NCI-H146 treated with DMSO at 0.1 percent for 48 hours (cell line): ENCODE measurements around the gene SDK1.

ENCODE experiments used
- DNase-seq: peaks from one replicate; lab custom pipeline; 2025; ENCODE audit not compliant: unreplicated experiment; lab: John Stamatoyannopoulos, UW

The SDK1 gene

DNA sequence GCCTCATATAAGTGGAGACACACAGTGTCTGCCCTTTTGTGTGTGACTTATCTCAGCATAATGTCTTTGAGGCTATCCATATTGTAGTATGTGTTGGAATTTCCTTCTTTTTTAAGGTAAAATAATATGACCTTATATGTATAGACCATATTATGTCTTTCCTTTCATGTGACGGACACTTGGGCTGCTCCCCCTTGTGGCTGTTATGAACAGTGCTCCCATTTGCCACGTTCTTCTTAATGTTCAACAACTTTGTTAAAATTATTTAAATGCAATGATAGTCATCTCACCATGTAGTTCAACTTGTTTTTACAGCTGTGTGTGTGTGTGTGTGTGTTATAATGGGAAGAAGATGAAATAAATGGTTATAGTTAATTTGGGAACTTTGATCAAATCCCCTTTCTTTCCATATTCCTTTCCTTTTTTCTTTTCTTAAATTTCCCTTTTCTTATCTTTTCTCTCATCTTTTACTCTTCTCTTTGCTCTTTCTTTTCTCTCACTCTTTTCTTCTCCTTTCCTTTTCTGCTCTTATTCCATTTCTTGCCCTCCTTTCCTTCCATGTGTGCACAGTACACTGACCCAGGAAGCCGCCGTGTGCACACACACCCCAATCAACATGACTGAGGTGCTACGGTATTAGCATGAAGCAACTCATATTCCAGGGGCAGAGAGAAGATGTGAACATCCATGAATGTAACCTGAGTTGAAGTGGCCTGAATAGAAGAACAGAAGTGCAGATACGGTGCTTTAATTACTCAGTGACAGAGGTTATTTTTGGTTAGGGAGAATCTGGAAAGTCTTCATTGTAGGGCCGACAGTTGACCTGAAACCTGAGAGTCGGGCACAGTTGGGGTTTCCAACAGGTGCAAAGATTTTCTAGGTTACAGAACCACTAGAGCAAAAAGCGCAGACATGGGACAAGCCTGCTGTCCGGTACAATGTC lies 596.6 kb downstream of the SDK1 start:
- DNase-seq: peak; percentile 45

DNA sequence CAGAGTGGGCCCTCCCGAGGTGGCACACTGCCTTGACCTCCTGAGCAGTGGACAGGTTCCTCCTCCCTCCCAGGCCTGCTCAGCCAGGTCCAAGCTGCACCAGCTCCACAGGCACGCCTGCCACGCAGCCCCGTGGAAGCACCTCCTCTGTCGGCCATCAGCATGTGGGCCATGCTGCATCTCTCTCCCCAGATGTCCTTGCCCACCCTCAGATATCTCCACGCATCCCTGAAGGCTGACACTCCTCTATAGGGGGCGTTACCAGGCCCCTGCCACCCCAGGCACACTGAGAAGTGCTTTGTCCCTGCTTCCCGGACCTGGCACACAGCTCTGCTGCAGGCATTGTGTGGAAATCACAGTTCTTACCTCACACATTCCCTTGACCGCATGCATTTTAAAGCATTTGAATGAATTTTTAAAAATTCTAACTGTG lies 598.5 kb downstream of the SDK1 start:
- DNase-seq: no peak

DNA sequence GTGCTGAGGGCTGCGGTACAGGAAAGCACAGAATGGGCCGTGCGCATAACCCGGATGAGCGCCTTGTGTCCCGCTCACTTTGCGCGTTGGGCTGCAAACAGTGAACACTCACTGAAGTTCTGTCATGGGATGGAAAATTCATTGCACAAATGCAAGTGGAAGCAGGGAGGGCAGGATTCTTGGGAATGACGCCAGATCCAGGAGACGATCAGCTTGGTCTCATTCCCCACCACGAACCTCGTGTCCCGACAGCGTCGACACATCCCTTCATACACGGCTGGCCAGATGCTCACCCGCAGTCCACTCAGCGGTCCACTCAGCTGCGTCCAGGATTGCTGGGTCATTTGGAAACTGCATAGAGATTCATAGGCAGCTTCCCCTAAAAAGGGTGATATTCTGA lies 607.1 kb downstream of the SDK1 start:
- DNase-seq: no peak

DNA sequence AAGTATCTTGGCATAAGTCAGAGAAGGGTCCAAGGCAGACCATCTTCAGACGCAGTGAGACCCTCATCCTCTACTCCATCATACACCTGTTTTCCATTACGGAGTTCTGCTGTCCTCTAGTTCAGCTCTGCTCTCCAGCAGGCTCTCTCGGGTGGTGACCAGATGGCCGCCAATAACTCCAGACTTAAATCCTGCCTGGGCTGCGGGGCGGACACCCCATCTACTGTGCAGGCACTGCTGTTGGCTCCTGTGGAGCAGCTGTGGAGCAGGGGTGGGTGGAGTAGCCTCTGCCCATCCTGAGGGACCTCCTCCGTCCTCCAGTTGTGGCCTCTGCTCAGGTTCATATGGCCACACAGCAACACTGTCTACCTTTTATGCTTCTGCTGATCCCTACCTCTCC lies 608.1 kb downstream of the SDK1 start:
- no peak for DNase-seq

DNA sequence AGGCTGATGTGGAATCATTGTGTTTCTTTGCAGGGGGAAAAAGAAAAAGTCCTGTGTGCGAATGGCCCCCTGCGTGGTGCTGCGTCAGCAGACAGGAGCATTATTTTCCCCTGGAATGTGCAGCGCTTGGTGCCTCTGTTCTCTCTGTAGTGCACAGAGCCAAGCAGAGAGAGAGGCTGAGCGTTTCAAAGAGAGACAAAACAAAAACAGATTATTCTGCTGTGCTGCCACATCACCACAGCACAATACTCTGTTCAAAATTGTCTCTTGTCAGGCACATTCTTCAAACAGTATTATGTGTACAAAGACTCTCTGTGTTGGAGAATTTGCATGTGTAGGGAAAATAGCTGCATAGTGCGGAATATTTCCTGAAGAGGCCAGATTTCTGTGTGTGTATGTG lies 609.0 kb downstream of the SDK1 start:
- DNase-seq: no peak

DNA sequence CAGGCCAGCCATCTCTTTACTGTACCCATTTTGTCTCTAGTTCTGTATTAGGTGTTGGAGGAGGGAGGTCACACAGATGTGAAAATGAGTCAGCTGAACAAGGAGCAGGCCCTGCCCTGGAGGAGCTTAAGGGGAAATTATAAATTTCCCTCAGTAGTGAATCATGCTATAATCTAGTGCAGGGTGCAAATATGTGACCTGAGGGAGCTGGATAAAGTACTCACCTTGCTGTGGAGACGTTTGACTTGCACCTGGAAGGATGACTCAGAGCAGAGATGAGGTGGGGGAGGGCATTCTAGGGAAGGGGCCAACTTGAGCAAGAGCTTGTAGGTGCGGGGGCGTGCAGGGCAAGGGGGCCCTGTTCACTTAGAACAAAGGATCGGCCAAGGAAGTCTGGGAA lies 610.6 kb downstream of the SDK1 start:
- DNase-seq: no peak

DNA sequence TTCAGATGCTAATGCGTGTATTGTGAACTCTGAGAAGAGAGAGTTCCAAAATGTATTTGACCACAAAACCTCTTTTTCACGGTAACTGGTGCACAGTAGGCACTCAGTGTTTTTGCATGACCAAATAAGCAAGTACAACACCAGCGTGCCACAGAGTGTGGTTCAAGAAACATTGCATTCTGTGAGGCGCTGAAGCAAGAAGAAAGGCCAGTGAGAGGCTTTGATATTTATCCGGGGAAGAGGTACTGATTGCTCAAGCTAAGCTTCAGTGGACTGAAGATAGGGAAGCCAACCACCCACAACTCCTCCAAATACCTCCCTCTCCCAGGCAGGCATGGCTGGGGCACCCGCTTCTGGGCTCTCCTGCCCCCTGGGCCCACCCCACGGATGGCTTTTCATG lies 611.2 kb downstream of the SDK1 start:
- no peak for DNase-seq

DNA sequence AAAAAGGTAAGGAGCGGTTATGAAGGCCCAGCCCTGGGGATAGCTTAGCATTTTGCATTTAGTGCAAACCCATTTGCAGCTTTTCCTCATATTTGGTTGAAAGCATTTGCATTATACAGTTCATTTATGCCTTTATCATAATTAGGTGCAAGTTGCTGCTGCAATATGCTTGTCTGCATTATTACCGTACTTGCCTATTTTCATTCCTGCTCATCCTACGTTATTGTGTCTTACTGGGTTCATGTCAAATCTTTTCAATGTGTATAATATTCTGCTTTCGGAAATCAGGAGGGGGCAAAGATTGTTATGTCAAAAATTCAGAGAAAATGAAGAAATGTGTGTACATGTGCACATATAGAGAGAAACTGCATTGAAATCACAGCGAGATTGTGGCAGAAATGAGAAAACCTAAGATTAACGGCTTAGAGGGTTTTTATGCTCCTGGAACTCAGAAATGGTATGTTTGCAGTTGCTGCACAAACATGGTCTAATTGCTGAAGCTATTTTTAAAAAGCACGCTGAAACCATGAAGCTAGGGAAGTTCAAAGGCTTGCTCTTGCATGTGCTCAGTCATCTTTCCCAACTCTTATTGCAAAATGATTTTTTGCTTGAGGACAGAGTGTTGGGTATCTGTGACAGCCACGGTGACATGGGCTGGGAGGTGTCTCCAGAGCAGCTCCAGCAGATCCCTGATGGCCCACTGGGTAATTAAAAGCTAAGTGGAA lies 613.2 kb downstream of the SDK1 start:
- no peak for DNase-seq

DNA sequence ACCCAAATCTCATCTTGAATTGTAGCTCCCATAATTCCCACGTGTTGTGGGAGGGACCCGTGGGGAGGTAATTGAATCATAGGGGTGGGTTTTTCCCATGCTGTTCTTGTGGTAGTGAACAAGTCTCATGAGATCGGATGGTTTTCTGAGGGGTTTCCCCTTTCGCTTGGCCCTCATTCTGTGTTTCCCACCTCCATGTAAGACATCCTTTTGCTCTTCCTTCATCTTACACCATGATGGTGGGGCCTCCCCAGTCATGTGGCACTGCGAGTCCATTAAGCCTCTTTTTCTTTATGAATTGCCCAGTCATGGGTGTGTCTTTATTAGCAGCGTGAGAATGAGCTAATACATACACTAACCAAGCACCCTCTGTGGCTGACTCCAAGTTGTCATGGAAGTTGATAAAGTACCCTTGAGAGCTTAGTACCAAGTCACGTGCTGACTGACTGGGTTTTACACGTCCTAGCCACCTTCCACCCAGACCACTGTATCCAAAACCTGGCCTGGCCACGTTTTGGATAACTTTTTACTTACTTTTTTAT lies 614.4 kb downstream of the SDK1 start:
- no peak for DNase-seq

DNA sequence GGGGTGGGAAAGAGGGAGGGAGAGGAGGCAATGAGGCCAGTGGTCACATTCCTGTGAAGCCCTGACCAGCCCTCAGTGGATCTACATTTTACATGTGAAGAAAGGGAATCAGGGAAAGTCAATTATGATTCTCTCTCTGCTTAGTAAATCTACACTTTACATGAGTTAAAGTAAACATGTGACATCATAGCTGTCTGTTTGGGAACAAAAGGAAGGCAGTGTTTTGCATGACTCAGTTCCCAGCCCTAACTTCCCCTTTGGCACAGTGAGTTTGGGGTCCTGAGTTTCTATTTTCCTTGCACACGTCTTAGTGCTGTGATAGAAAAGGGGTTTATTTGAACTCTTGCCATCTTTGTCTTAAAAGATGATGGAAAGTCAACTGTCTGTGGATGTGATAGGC lies 615.1 kb downstream of the SDK1 start:
- DNase-seq: no peak

DNA sequence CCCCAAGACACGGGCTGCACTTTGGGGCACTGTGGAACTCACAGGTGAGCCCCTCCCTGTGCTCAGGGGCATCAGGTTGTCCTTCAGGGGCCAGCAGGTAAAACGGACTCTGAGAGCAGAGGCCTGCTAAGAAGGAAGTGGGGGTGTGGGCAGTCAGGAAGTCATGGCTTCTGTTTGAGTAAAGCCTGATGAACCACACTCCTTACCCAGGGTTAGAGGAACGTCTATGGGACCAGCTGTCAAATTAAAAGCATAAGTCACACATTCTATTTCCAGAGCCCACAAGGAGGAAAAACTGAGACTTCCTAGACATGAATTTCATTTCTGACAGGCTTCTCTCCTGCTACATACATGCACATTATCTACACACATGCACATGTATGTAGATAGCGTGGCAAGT lies 616.4 kb downstream of the SDK1 start:
- no peak for DNase-seq

DNA sequence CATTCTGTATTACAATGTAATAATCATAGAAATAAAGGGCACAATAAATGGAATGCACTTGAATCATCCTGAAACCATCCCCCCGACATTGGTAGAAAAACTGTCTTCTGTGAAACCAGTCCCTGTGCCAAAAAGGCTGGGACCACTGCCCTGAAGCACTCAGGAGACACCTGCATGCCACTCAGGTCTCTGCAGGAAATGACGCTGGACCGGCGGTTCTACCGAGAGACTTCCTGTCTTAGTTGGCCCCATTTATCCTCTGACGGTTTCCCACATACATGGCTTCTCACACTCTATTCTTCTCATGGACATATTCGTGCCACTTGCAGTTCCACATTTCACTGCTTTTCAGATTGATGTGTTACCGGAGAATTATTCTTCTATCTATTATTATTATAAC lies 617.5 kb downstream of the SDK1 start:
- DNase-seq: no peak

DNA sequence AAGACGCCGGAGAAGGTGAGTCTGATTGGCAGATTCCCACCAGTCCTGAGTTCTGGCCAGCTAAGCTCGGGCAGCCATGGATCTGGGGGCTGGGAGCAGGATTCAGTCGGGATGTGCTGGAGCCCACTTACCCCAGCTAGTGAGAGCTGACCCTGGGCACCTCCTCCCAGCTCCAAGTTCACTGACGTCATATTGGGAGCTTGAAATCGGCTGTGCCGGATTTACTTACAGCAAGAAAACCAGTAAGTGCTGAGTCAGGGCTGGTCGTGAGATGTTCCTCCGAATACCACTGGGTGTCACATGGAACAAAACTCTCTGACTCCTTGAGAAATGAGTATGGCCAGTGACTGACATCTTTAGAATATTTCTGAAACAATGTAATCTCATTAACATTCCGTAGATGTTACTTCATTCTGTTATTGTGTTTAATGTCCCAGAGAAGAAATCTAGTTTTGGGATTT lies 621.2 kb downstream of the SDK1 start:
- no peak for DNase-seq

DNA sequence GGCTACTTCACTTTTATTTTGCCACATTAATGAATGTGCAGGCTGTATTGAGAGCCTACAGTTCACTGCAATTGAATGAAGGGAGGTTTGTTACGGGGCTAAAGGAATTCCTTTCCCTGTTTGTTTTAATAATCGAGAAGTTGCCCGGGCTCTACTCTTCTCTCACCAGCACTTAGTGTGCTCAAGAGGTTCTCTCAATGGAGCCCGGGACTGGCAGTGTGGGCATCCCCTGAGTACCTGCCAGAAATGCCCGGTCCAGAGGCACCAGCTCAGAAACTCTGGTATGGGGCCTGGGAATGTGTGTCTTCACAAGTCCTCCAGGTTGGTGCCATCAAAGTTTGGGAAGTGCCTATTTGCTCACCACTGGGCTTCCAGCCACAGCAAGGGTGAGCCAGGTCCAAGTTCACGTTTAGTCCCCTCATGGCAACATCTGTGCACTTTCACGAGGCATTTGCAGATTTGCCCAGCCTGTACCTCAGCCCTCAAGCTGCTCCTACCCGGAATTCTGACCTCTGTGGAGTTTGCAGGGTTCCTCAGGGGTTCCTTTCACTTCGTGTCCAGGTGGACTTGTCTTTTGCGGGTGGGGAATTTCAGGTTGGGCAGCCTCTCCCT lies 622.4 kb downstream of the SDK1 start:
- DNase-seq: no peak

DNA sequence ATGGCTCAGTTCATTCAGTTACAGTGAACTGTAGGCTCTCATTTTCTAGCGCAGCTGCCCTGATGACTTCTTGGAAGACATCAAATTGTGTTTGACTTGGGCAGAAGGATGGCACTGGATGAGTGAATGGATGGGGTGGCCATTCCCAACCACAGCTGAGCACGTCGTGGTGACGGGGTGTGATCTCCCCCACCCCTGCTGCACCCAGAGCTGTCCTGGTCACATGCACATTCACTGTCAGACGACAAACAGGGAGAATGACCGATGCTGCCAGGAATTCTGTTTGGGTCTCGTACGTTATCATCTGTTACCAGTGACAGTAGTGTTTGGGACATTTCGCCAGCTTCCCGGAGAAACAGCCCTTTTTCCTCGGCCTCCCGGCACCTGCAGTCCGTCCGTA lies 623.2 kb downstream of the SDK1 start:
- DNase-seq: no peak

DNA sequence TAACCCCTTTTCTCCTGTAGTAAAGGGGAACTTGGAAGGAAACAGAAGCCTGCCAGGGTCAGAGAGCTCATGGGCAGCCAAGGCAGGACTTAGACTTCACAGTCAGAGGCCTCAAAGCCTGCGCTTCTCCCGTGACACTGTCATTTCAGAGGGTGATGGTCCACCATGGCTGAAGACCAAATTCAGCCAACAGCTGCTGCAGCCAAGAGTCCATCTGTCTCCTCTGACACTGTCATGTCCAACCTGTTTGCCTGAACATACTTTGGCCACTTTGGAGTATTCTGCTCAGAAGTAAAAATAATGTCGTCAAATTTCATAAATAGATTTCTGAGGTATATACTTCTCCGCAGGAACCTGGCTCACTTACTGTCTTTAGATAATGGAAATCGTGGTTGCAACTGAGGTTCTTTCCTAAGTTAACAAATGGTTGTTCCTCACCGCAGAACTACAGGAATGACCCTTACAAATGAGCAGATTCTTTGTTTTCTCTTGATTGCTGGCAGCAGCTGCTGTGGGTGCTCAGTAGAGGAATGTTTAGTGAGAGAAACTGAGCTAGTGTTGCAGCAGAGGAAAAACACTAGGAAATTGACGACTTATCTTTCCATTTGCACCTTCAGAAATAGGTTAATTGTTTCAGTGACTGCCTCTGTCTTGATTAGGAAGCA lies 626.5 kb downstream of the SDK1 start:
- no peak for DNase-seq

DNA sequence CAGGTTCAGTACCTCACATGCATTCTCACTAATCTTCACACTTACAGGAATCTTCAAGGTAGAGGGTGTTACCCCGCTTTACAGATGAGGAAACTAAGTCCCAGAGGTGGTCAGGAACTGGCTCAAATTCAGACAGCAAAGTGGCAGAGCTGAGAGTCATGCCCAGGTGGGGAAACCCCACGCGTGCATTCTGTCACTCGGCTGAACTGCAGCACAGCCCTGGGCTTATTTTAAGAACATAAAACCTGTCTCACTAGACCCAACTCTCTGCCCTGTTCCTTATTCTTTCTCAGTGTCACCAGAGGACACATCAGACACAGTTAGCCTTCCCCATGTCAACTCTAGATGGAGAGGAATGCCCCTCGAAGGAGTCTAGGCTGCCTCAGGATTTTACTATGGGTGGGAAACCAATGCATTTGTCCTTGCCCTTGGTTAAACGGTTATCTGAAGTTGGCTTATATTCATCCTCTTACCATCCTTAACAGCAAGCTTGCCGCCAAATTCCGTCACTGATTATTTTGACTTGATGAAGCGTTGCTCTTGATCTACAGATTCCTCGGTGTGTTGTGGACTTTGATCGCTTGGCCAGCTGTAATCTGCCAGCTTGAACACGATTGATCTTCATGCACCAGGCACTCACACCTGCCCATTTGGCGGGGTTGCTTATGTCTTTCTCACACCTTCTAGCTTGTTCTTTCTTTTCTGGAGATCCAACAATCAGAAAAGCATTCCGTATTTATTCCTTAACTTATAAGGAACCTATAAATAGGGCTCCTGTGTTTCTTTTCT lies 627.9 kb downstream of the SDK1 start:
- DNase-seq: no peak

DNA sequence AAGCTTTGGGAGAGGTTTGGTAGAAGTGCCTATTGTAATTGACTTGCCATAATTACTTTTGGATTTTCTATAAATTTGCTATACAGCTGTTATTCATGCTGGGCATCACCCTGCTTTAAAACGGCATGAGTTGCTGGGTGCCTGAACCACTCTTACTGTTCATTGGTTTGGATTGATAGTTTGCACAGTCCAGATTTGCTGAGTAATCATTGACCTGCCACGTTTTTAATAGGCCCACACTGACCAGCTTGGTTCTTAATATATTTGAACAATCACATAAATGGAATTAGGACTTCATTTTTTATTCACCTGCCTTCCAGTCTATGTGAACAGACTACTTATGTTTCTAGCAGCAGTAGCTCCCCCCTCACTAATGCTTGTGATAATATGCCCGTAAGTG lies 630.8 kb downstream of the SDK1 start:
- DNase-seq: no peak

DNA sequence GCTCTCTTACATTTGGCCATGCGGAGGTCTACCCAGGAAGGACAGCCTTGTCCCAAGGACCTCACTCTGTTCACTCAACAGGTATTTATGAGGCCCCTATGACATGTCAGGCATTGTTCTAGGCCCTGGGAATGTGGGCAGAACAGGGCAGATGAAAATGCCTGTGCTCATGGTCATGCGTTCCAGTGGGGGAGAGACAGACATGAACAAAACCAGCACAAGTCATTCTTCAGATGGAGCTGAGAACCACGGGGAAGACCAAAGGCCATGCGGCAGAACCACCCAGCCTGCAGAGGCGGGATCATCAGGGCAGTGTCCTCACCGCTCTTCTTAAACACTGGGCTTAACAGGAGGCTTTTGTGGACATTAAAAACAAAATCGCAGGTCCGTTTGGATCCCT lies 636.1 kb downstream of the SDK1 start:
- DNase-seq: no peak

DNA sequence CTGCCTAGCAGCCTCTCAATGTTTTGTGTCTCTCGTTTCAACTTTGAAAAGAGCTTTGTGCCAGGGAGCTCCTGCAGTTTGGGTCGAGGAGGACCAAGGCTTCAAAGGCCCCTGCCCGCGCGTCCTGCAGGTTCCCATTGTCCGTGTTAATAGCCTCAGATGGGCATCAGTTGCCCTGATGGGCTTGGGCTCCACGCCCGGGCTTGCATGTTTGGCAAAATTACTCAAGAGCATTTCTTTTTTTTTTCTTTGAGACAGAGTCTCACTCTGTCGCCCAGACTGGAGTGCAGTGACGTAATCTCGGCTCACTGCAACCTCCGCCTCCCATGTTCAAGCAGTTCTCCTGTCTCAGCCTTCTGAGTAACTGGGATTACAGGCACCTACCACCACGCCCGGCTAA lies 636.6 kb downstream of the SDK1 start:
- DNase-seq: no peak
